ENCODE results near the gene RAPGEF2.

- no peak for TF ChIP-seq FOXM1 (IDR thresholded peaks at IDR 0.05; ENCODE audit: borderline replicate concordance)
- TF ChIP-seq SUZ12 (IDR thresholded peaks at IDR 0.05): no peak
- TF ChIP-seq ELF4 (IDR thresholded peaks at IDR 0.05): no peak
- no peak for TF ChIP-seq FOXK2 (IDR thresholded peaks at IDR 0.05)
- TF ChIP-seq TARDBP (IDR thresholded peaks at IDR 0.05): no peak
- no peak for TF ChIP-seq FOXA1 (IDR thresholded peaks at IDR 0.05)
- TF ChIP-seq HDGF (IDR thresholded peaks at IDR 0.05; ENCODE audit: borderline replicate concordance): no peak
- no peak for TF ChIP-seq BHLHE40 (IDR thresholded peaks at IDR 0.05; ENCODE audit: borderline replicate concordance)
- no peak for TF ChIP-seq ARNT (IDR thresholded peaks at IDR 0.05)
These were observed 216.1 kb downstream of the RAPGEF2 start for GRCh38 chr4:159319027-159319426.
